Measurements from ENCODE around the gene SLC47A1.
"Not testable (repeated sequence)": the region's sequence is repeated elsewhere in the genome, so short reads cannot be mapped to it uniquely, and the experiment has no call there.

Gene SLC47A1

DNA sequence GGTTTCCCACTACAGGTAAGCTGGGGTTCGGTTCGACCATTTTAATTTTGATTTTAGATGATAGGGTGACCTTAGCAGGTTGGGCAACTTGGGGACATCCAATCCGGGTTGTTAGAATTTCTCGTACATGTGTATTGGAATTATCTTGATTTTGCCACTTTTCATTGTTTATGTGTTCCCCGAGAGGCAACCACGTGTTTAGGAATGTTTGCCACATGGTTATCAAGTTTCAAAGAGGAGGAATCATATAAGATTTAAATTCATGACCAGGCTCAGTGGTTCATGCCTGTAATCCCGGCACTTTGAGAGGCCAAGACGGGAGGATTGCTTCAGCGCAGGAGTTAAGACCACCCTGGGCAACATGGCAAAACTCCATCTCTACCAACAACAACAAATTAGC, 10.0 kb upstream of the SLC47A1 start:
- DNase-seq: no peak

DNA sequence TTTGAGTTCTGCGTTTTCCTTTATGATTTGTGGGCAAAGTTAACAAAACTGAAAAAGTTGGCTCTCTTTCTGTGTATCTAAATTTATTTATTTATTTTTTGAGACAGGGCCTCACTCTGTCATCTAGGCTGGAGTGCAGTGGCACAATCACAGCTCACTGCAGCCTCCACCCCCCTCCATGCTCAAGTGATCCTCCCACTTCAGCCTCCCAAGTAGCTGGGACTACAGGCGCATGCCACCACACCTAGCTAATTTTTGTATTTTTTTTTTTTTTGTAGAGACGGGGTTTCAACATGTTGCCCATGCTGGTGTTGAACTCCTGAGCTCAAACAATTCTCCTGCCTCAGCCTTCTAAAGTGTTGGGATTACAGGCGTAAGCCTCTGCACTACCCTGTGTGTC, 6.7 kb upstream of the SLC47A1 start:
- DNase-seq: not testable (repeated sequence)

DNA sequence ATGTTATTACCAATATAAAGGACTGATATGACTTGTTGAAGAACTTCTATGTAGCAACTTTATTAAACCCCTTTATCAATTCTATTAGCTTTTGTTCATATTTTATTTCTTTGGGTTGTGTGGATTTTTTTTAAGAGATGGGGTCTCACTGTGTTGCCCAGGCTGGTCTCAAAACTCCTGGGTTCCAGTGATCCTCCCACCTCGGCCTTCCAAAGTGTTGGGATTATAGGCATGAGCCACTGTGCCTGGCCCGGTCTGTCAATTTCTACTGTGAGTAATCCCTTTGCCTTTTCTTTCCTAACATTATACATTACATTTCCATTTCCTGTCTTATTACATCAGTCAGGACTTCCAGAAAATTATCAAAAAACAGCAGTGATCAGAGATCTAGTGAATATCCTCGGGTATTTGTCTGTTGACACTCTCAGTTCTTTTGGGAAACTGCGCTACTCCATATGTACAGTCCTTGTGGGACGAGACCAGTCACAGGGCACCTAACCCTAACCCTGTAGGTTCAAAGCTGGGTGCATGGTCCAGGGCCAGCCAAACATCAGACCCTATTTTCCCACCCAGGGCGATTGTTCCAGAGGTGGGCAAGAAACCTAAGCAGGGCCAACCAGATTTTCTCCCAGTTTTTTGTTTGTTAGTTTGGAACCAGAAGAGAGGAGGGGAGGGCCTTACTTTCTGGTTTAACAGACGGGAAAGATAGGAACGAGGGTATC, 1.7 kb upstream of the SLC47A1 start:
- DNase-seq: no peak

DNA sequence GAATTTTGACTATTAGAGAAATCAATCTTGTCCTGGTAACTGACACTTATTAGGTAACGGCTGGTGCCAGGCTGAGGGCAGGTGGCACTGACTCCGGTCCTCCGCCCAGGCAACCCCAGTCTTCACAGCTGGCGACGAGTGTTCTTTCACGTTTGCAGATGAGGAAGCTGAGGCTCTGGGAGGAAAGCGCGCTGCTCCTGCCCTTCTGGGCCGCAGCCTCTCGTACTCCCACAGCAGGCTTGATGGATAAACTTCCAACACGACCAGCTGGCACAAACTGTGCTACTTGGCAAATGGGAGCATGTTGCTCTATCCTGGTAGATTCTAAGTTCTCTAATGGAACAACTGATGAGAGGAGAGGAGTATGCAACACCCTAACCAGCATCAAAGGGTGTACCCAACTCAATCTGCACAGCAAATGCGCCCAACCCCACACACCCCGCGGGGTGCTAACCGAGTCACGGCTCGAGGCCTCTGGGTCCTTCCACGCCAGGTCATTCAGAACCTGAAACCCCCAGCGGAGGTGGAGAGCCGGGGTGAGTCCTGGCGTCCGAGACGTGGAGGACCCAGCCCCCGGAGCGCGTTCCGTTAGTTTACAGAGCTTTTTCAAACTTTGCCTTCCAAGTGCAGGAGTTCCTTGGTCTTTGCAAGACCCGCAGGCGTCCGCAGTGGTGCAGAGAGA, 477 bp upstream of the SLC47A1 start:
- DNase-seq: no peak

DNA sequence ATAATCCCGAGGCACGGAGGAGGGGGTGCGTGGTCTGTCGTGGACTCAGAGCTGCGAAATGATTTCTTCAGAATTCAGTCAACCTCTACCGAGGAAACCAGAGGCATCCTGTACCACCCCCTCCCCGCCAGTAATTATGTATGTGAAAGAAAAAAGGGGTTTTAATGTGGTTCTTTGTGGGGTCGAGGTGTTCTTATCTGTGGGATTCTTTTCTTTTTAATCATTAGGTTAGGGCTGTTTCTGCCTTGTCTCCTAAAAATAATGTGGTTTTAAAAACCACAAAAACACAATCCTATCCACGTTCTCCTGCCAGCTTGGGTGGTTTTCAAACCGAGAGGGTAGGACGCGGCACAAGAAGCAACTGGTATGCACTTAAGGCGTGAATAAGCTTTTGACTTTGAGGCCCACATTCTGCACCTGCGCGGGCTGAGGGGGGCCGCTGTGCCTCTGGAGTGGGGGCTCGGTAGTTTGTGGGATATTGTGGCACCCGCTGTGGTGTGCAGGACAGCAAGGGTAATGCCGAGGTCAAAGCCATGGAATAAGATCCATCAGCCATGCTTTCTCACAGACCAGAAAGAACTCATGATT, 1.0 kb downstream of the SLC47A1 start:
- DNase-seq: no peak

DNA sequence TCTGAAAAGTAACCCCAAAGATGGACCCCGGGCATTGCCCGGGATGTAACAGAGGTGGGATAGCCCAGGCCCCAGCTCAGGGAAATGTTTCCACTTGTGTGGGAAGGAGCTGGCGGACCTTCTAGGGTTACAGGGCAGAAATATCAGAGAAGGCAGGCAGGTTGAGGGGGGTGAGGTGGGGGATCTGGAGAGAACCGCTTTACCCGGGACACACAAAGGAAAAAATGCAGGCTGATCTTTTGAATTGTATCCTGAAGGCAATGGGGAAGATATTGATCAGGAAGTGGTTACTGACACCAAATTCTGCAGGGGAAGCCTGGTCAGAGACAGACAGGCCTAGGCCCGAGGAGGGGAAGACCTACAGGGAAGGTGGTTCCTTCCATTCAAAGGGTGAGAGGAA, 3.5 kb downstream of the SLC47A1 start:
- no peak for DNase-seq

DNA sequence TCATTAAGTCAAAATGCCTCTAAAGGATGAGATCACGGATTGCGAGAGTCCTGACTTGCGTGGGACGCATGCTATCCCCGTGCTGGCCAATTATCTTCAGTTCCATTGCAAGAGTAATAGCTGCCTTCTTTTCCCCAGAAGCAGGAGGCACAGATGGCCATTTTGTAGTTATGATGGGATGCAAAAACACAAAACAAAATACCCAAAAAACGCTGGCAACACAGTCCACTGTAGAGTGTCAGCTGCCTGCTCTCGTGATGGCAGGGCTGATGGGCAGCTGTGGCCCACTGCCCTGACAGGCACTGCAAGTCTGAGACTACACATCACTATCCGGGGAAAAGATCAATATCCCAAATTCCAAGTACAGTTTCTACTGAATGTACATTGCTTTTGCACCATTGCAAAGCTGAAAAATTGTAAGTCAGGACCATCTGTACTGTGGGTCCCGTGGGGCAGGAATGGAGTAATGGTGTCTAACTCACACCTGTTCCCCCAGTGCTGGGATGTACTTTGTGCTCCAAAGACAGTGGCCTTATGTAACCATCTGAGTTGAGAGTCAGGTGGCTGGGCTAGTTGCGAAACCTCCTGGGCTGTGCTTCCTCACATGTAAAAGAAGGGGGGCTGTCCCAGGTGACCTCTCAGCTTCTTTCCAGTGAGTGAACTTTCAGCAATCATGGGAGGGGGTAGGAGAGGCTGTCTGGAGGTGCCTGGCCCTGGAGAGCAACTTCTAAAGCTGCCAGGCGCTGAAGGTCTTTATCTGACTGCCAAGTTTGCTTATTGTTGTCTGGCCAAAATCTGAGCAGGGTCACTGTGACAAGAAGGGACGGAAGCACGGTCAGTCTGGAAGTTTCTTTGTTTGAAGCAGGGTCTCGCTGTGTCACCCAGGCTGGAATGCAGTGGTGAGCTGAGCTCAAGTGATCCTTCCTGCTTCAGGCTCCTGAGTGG, 4.7 kb downstream of the SLC47A1 start:
- no peak for DNase-seq

DNA sequence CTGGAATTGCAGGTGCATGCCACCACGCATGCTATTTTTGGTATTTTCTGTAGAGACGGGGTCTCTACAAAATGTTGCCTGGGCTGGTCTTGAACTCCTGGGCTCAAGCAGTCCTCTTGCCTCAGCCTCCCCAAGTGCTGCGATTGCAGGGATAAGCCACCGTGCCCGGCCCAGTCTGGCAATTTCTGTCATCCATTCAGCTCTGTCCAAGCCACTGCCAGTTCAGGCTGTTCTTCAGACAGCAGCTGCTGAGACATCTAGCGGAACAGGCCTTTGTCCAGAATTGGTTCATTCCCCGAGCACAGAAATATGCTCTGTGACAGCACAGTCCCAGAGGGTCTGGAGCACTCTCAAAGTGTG, 5.4 kb downstream of the SLC47A1 start:
- no peak for DNase-seq

DNA sequence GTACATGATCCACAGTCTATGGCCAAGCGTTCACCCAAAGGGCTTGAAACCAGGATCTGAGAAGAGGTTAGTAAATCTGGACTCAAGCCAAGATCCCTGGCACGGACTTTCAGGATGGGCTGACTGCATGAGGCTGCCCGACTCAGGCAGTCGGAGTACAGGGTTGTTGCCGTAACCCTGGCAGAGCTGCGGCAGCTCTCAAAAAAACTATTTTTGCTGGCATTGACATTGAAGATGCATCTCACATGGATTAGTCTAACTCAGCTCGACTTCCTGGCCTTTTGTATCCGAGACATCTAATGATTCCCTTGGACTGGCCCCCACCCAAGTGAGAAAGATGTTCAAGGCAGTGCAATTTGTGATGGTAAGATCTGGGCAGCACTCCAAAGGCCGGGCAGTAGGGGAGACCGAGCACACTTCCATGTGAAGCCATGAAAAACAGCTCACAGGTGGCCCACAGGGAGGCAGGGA, 6.2 kb downstream of the SLC47A1 start:
- DNase-seq: no peak

DNA sequence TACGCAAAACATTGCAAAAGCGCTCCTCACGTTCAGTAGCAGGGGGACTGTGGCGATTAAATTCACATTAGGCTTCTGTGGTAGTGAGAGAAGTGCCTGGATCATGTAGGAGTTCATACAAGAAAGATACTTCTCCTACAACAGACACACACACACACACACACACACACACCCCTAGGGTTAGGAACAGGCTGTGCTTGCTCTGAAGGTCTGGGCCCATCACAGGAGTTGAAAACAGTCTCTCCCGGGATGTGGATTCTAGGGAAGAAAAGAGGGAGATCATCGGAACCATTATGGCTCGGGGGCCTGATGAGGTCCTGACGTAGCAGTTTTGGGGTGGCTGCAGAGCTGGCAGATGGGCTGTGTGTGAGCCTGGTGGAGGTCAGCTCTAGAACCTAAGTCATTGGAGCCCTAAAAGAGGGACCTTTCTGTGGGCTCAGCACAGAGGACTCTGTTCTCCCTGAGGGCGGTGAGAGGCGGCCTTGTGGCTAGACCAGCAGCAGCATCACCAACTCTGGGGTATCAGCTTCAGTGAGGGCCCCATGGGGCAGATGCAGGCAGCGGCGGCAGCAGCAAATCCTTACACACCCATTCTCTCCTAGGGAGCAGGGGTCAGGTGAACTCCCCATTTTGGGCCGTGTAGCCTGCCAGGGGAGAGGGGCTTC, 7.2 kb downstream of the SLC47A1 start:
- no peak for DNase-seq

DNA sequence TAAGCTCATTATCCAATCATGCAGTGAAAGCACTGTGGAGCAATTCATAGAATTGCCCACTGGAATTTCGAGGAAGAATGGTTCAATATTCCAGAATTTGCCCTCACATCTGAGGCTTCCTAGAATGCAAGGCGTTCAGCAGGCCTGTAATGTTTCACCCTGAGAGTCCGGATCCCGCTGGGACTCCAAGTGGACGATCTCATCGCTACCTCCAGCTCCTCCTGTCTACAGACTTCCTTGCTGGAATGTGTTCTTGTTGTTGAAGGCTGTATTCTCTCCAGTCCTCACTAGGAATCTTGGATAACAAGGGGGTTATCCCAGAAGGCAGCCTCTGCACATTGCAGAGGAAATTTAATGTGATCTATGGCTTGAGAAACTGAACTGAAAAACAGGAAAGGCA, 7.8 kb downstream of the SLC47A1 start:
- DNase-seq: no peak

DNA sequence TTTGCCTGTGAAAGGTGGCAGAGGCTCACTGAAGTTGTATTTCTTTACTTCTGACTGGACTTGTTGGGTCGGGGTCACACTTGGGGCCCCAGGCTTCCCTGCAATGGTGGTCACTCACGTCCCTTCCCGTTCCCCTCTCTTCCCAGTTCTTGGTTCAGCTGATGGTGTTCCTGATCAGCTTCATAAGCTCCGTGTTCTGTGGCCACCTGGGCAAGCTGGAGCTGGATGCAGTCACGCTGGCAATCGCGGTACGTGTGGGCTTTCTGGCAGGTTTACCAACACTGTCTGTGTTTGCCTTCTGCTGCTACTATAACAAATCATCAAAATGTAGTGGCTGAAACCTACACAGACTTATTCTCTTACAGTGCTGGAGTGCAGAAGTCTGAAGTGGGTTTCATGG, 8.6 kb downstream of the SLC47A1 start:
- DNase-seq: no peak

DNA sequence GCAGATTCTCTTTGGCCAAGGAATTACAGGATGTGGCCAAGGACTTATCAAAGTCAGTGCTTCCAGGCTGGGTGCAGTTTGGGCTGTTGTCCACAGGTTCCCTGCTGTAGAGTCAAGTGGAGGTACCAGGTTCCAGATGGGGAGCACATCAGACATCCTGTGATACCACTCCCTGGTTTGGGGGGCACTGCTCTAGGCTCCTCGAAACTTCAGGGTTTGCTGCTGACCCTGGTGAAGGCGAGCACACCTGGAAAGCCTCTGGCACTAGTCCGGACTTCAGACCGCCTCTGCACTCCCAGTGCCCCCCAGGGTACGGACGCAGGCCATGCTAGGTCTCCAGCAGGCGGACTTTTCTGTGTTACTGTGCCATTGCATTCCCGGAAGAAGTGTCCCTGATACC, 10.7 kb downstream of the SLC47A1 start:
- no peak for DNase-seq

DNA sequence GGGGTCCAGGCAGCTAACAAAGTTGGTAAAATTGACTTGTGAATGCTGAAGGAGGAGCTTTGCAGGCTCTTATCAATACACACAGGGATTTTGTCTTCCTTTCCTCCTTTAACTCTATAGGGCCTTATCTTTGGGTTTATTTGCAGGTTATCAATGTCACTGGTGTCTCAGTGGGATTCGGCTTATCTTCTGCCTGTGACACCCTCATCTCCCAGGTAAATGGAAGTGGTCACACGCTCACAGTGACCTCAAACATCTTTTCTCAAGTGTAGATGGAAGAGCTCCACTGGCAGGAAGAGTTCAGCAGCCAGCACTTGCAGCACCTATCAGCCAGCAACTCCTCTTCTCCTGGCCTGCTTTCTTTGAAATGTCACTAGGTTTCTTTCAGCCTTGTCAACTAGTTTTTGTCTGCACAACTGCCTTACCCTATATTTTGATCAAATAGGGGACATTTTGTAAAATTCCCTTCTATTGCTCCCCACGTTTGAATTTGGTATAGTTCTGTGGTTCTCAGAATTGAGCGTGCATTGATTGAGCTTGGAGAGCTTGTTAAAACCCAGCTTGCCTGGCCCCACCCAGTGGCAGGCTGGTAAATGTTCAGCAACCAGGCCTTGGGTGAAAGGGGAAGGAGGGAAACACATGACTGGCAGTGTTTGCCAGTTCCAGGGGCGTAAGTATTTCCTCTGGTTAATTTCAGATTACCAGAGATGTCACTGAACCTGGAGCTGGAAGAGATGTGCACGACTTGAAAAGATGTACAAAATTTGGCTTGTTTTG, 12.8 kb downstream of the SLC47A1 start:
- no peak for DNase-seq

DNA sequence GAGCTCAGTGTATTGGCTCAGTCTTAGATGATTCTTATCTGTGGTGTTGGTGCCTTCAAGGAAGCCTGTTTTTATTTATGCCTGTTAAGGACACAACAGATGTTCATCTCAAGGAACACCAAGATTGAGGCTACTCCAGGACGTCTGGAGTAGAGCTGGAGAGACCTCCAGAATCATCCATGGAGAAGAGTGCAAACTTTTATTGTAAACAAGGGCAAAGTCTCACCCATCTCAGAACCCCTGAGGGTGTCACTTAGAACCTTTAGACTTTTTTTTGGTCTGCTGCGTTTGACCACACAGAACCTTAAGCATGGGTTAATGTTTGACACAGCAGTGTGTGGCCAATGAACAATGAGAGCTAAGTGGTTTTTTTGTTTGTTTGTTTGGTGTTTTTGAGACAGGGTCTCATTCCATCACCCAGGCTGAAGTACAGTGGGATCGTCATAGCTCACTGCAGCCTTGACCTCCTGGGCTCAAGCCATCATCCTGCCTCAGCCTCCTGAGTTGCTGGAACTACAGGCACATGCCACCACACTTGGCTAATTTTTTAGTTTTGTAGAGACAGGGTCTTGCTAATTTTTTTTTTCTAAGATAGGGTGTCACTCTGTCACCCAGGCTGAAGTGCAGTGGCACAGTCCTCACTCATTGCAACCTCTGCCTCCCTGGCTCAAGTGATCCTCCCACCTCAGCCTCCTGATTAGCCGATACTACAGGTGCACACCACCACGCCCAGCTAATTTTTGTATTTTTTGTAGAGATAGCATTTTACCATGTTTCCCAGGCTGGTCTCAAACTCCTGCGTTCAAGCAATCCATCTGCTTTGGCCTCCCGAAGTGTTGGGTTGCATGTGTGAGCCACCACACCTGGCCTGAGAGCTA, 16.3 kb downstream of the SLC47A1 start:
- no peak for DNase-seq

DNA sequence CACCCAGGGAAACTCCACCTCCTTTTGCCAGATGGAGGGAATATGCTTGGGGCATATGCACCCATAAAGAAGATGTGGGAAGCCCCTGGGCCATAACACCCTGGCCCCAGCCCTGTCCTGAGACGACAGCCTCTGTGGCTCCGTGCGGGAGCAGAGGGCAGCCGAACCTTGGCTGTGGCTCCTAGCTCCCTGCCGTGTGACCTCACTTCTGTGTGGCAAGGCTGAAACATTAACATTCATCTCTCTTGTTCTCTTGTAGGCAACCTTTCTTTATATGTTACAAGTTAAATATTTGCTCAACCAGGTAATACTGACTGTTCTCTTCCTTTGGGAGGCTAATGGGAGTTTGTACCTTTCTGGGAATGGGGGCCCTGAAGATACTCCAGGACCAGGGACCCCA, 17.5 kb downstream of the SLC47A1 start:
- DNase-seq: no peak

DNA sequence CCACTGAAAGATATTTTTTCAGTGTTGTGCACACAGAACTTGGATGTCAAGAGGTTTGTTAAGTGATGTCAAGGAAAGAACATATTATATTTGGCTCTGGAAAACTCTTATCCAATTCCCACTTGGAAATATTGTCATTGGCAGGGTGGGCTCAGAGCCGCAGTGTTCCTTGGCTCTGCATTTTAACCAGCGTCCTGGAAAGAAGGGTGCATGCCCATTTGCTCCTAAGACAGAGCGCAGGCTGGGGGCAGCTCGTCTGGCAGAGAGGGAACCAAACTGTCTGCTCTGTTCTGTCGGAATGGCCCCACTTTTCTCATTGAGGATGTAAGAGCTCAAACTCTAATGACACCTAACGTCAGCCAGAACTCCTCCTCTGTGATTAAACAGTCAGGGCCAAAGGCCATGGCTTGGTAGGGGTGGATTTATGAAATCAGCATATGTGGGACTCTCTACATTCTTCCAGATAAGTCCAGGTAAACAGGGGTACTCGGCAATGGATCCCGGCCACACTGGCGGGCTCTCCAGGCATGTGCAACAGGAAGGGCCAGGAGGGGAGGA, 18.0 kb downstream of the SLC47A1 start:
- DNase-seq: no peak

DNA sequence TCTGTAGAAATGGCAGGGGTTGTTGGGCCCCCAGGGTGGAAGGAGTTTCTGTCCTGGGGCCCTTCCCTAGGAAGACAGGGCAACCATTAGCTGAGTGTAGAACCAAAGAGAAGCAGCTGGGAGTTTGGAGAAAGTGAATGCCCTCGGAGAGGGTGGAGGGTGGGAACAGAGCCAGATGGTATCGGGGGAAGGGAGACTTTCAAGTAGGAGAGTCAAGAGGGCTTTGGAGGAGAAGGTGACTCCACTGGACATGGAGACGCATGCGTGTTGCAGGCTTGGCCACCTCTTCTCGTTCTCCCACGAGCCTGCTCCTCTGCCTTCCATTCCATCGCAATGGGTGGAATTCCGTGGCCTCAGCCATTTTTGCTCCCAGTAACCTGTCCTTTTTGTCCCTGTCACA, 19.4 kb downstream of the SLC47A1 start:
- no peak for DNase-seq

DNA sequence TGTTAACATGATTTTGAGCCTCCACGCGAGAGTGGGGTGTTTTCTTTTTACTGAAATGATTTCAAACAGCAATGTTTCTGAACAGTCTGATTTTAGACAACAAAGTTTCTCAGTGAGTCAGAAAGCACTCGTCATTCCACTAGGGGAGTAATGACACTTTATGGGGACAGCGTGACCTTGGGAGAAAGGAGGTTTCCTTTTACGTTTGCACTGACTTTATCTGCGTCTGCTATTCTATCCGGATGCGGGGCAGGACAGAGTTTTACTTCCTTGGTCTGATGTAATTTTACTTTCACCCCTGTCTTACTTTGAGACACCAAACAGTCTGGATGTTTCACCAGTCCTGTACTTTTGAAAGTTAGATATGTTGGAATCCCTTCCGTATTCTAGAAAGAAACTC, 20.7 kb downstream of the SLC47A1 start:
- no peak for DNase-seq

DNA sequence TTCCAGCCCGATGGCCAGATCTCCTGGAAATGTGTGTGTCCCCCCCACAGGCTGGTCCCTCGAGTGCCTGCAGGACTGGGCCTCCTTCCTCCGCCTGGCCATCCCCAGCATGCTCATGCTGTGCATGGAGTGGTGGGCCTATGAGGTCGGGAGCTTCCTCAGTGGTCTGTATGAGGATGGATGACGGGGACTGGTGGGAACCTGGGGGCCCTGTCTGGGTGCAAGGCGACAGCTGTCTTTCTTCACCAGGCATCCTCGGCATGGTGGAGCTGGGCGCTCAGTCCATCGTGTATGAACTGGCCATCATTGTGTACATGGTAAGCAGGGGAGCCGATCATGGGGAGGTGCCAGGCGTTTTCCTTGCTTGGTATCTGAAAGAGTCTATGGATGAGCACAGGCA, 22.1 kb downstream of the SLC47A1 start:
- no peak for DNase-seq

DNA sequence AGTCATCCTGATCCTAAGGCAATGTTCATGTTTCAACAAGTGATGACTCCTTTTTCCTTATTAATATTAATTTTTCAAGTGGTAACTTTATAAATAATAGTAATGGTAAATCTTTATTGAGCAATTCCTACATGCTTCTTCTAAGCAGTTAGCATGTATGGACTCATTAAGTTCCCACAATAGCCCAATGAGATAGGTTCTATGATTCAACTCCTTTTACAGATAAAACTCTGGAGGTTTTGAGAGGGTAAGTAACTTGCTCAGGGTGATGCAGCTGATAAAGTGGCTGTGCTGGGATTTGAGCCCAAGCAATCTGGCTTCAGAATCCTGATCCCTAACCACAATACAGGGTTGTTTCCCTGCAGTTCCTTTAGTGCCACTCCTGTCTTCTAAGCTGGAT, 25.3 kb downstream of the SLC47A1 start:
- no peak for DNase-seq

Data from activated CD4-positive, alpha-beta T cell treated with anti-CD3 and anti-CD28 coated beads, Interleukin-2, amount 50 U/mL, for 1 hour (primary cell).